ENCODE measurements around the gene XG. TPM values are rescaled to one million over a fixed set of nuclear protein-coding genes. Genes with fewer than 3 reads are reported as not detected.
"Not testable (repeated sequence)": the region's sequence is repeated elsewhere in the genome, so short reads cannot be mapped to it uniquely, and the experiment has no call there.

The XG gene
- total and polyA plus RNA-seq, 9 of the 15 experiments (the other 6 are each of a cell fraction or from before 2014, with no cell fraction given) = 0.03 to 0.12 TPM; not detected in 7

- H3K9me1 ChIP-seq (ENCODE audit: control insufficient read depth, insufficient read depth, low read length); H3K4me3 ChIP-seq; H4K20me1 ChIP-seq (replicated peaks; ENCODE audit: control insufficient read depth, insufficient read depth, low read length); H3K27me3 ChIP-seq (ENCODE audit: control insufficient read depth in 2 of 2, insufficient read depth in 2 of 2, low read length in 2 of 2); intact Hi-C loops (cut with micrococcal nuclease); H3K9me3 ChIP-seq (replicated peaks; ENCODE audit: control insufficient read depth, insufficient read depth, low read depth, low read length); H3K36me3 ChIP-seq (ENCODE audit: control insufficient read depth, insufficient read depth, low read length); CTCF ChIA-PET (ENCODE audit: low intra/inter-chr PET ratio); H3K9ac ChIP-seq (ENCODE audit: insufficient read depth in 1 of 2, low read depth in 2 of 2, low read length in 2 of 2); H3K27ac ChIP-seq (ENCODE audit: extremely low read depth, low read depth, low read length); H3K4me2 ChIP-seq (ENCODE audit: insufficient read depth, low read length); in situ Hi-C loops (cut with MboI); H3K79me2 ChIP-seq (ENCODE audit: control insufficient read depth, insufficient read depth, low read length); H2AFZ ChIP-seq (ENCODE audit: low read depth, low read length); H3K4me1 ChIP-seq (replicated peaks in 1 of 2; ENCODE audit: control insufficient read depth in 2 of 2, insufficient read depth in 2 of 2, low read length in 2 of 2); BruUV-seq (replicated peaks): not testable (repeated sequence)
- FAIRE-seq (peak; percentile 80), DNase-seq (ENCODE audit: extremely low read depth in 1 of 4, low spot score in 3 of 4) (peak in 1 of 4 experiments; percentile 24), ATAC-seq (peak; percentile 67)
- 29% methylated on average over 15 of the region's 18 CpGs for WGBS (ENCODE audit: insufficient coverage, low coverage, missing lambda C conversion rate)
- POLR2A ChIA-PET = interaction anchor here (1.2 kb wide), 1 partner anchor 14 kb away, joined by 3 read pairs; no protein-coding TSS in a partner anchor
- peak; percentile 35; the same call in 1 of the 2 replicates for TF ChIP-seq L3MBTL2 (IDR thresholded peaks at IDR 0.05)
Measured at GRCh38 chrX:2802376-2803090, 50.7 kb downstream of the XG start.

- H4K20me1 ChIP-seq (replicated peaks; ENCODE audit: control insufficient read depth, insufficient read depth, low read length); H3K9me3 ChIP-seq (replicated peaks; ENCODE audit: control insufficient read depth, insufficient read depth, low read depth, low read length); BruUV-seq (replicated peaks); H3K4me1 ChIP-seq (replicated peaks in 1 of 2; ENCODE audit: control insufficient read depth in 2 of 2, insufficient read depth in 2 of 2, low read length in 2 of 2); H2AFZ ChIP-seq (ENCODE audit: low read depth, low read length); intact Hi-C loops (cut with micrococcal nuclease); H3K4me3 ChIP-seq; H3K36me3 ChIP-seq (ENCODE audit: control insufficient read depth, insufficient read depth, low read length); ATAC-seq; H3K79me2 ChIP-seq (ENCODE audit: control insufficient read depth, insufficient read depth, low read length); FAIRE-seq; H3K27ac ChIP-seq (ENCODE audit: extremely low read depth, low read depth, low read length); H3K27me3 ChIP-seq (ENCODE audit: control insufficient read depth in 2 of 2, insufficient read depth in 2 of 2, low read length in 2 of 2); DNase-seq (ENCODE audit: extremely low read depth in 1 of 4, low spot score in 3 of 4); H3K9ac ChIP-seq (ENCODE audit: insufficient read depth in 1 of 2, low read depth in 2 of 2, low read length in 2 of 2); CTCF ChIA-PET (ENCODE audit: low intra/inter-chr PET ratio); H3K4me2 ChIP-seq (ENCODE audit: insufficient read depth, low read length); H3K9me1 ChIP-seq (ENCODE audit: control insufficient read depth, insufficient read depth, low read length); in situ Hi-C loops (cut with MboI): not testable (repeated sequence)
- 51% methylated on average over 5 of the region's 8 CpGs for WGBS (ENCODE audit: insufficient coverage, low coverage, missing lambda C conversion rate)
- POLR2A ChIA-PET = interaction anchor here (0.5 kb wide), 1 partner anchor 158 kb away, joined by 3 read pairs; no protein-coding TSS in a partner anchor
Measured at GRCh38 chrX:2803486-2803885, 51.6 kb downstream of the XG start.

GRCh38 chrX:2804106-2804843, 52.4 kb downstream of the XG start:
- DNase-seq (ENCODE audit: extremely low read depth in 1 of 4, low spot score in 3 of 4); in situ Hi-C loops (cut with MboI); H3K27me3 ChIP-seq (ENCODE audit: control insufficient read depth in 2 of 2, insufficient read depth in 2 of 2, low read length in 2 of 2); H3K4me1 ChIP-seq (replicated peaks in 1 of 2; ENCODE audit: control insufficient read depth in 2 of 2, insufficient read depth in 2 of 2, low read length in 2 of 2); CTCF ChIA-PET (ENCODE audit: low intra/inter-chr PET ratio); H3K27ac ChIP-seq (ENCODE audit: extremely low read depth, low read depth, low read length); H3K9me1 ChIP-seq (ENCODE audit: control insufficient read depth, insufficient read depth, low read length); H3K9ac ChIP-seq (ENCODE audit: insufficient read depth in 1 of 2, low read depth in 2 of 2, low read length in 2 of 2); H3K4me3 ChIP-seq; H4K20me1 ChIP-seq (replicated peaks; ENCODE audit: control insufficient read depth, insufficient read depth, low read length); H3K79me2 ChIP-seq (ENCODE audit: control insufficient read depth, insufficient read depth, low read length); H2AFZ ChIP-seq (ENCODE audit: low read depth, low read length); H3K9me3 ChIP-seq (replicated peaks; ENCODE audit: control insufficient read depth, insufficient read depth, low read depth, low read length); FAIRE-seq; ATAC-seq; H3K4me2 ChIP-seq (ENCODE audit: insufficient read depth, low read length); BruUV-seq (replicated peaks); intact Hi-C loops (cut with micrococcal nuclease); H3K36me3 ChIP-seq (ENCODE audit: control insufficient read depth, insufficient read depth, low read length): not testable (repeated sequence)
- POLR2A ChIA-PET = interaction anchor here (0.5 kb wide), 1 partner anchor 158 kb away, joined by 3 read pairs; no protein-coding TSS in a partner anchor
- 48% methylated on average over 11 of the region's 18 CpGs for WGBS (ENCODE audit: insufficient coverage, low coverage, missing lambda C conversion rate)
